DND-41 (cell line): ENCODE data around the gene PCK1.

ENCODE experiments used
- ATAC-seq: fragments of 200-7000 bp; cut with Tn5 transposase; 3 replicates; pipeline ENCODE4 v1.9.1; 2021; ENCODE audit warnings: low read depth; ENCODE audit not compliant: insufficient read depth
- DNase-seq: peaks from one replicate; pipeline ENCODE4 v3.0.0-alpha.2; 2020
- H2AFZ ChIP-seq: 2 replicates; pipeline ENCODE4 v1.6.0; 2012; ENCODE audit warnings: low read depth, low read length
- H3K27ac ChIP-seq: 2 replicates; pipeline ENCODE4 v1.5.1; 2012; ENCODE audit warnings: low read length, inconsistent platforms
- H3K27me3 ChIP-seq: fragments of 200-600 bp; sonication (generic); 2 replicates; pipeline ENCODE4 v1.6.0; 2012; ENCODE audit warnings: low read length, mild to moderate bottlenecking, inconsistent platforms; ENCODE audit not compliant: insufficient read depth, poor library complexity
- H3K36me3 ChIP-seq: 2 replicates; pipeline ENCODE4 v1.5.1; 2012; ENCODE audit warnings: low read length, inconsistent platforms; ENCODE audit not compliant: insufficient read depth
- H3K4me1 ChIP-seq: 2 replicates; pipeline ENCODE4 v1.5.1; 2012; ENCODE audit warnings: mild to moderate bottlenecking, low read length; ENCODE audit not compliant: insufficient read depth
- H3K4me2 ChIP-seq: 2 replicates; pipeline ENCODE4 v1.6.0; 2012; ENCODE audit warnings: mild to moderate bottlenecking, moderate library complexity, low read length, inconsistent platforms; ENCODE audit not compliant: insufficient read depth
- H3K4me3 ChIP-seq, 2 experiments: fragments of 200-600 bp in 1 of 2; shearing (Covaris generic) in 1 of 2; 2 replicates each; pipeline ENCODE4 v1.5.1; 2012 to 2016; ENCODE audit warnings: inconsistent platforms in 2 of 2, low read length in 2 of 2, mild to moderate bottlenecking in 2 of 2, low read depth in 1 of 2, moderate library complexity in 1 of 2
- H3K79me2 ChIP-seq: 2 replicates; pipeline ENCODE4 v1.6.0; 2012; ENCODE audit warnings: low read length, inconsistent platforms; ENCODE audit not compliant: insufficient read depth
- H3K9ac ChIP-seq: 2 replicates; pipeline ENCODE4 v1.6.0; 2012; ENCODE audit warnings: low read depth, mild to moderate bottlenecking, inconsistent platforms, low read length, moderate library complexity
- H3K9me3 ChIP-seq: 2 replicates; pipeline ENCODE4 v1.5.1; 2012; ENCODE audit warnings: low read length, moderate library complexity, mild to moderate bottlenecking, inconsistent platforms; ENCODE audit not compliant: insufficient read depth, severe bottlenecking
- H4K20me1 ChIP-seq: 2 replicates; pipeline ENCODE4 v1.6.0; 2012; ENCODE audit warnings: low read length; ENCODE audit not compliant: insufficient read depth
- CTCF ChIP-seq: IDR thresholded peaks from 2 replicates; pipeline ENCODE4 v1.5.1; 2012; ENCODE audit warnings: borderline replicate concordance, low read length, moderate library complexity, mild to moderate bottlenecking; ENCODE audit not compliant: poor library complexity, severe bottlenecking; ENCODE audit errors: extremely low read depth
- EZH2 ChIP-seq: IDR thresholded peaks from 3 replicates; pipeline ENCODE4 v1.6.1; 2012; ENCODE audit warnings: borderline replicate concordance, low read depth, mild to moderate bottlenecking, moderate library complexity, low read length, inconsistent platforms; ENCODE audit not compliant: severe bottlenecking

PCK1 gene

GRCh38 chr20:57576002-57576401 is 15.1 kb downstream of the PCK1 start:
- Histone ChIP-seq H3K27ac (no peak overlapping the region), H3K36me3 (no peaks in the 10 kb centered on the region), H3K4me2 (no peak overlapping the region), H3K27me3 (peaks cover 40% of the 10 kb centered on the region), H3K9ac (no peak overlapping the region), H3K79me2 (no peaks in the 10 kb centered on the region), H3K9me3 (no peaks in the 10 kb centered on the region), H3K4me1 (no peaks in the 10 kb centered on the region), H4K20me1 (peaks cover 19% of the 10 kb centered on the region), H3K4me3 (no peak overlapping the region), H2AFZ (no peak overlapping the region)
- DNase-seq = no peak
- ATAC-seq = no peak
- TF ChIP-seq CTCF (no peak), EZH2 (no peak)

GRCh38 chr20:57576617-57577550 is 16.0 kb downstream of the PCK1 start:
- Histone ChIP-seq H3K4me2 (no peak overlapping the region), H3K36me3 (no peaks in the 10 kb centered on the region), H3K4me3 (no peak overlapping the region), H4K20me1 (peaks cover 26% of the 10 kb centered on the region), H3K9ac (no peak overlapping the region), H3K9me3 (no peaks in the 10 kb centered on the region), H2AFZ (no peak overlapping the region), H3K27me3 (peaks cover 40% of the 10 kb centered on the region), H3K27ac (no peak overlapping the region), H3K4me1 (no peaks in the 10 kb centered on the region), H3K79me2 (no peaks in the 10 kb centered on the region)
- no peak for ATAC-seq
- TF ChIP-seq CTCF (no peak), EZH2 (no peak)
- no peak for DNase-seq

GRCh38 chr20:57577679-57578475 is 17.0 kb downstream of the PCK1 start:
- H3K4me2 ChIP-seq = no peak overlapping the region
- no peak for ATAC-seq

More at GRCh38 chr20:57577679-57578475, 17.0 kb downstream of the PCK1 start:
- Histone ChIP-seq H3K27ac (no peak overlapping the region), H3K79me2 (no peaks in the 10 kb centered on the region), H4K20me1 (peaks cover 20% of the 10 kb centered on the region), H3K4me1 (no peaks in the 10 kb centered on the region), H3K27me3 (peaks cover 35% of the 10 kb centered on the region), H3K9ac (no peak overlapping the region), H3K4me3 (no peak overlapping the region), H2AFZ (no peak overlapping the region), H3K36me3 (no peaks in the 10 kb centered on the region), H3K9me3 (no peaks in the 10 kb centered on the region)
- no peak for DNase-seq
- TF ChIP-seq EZH2 (no peak), CTCF (no peak)
